SK-MEL-5 (cell line): ENCODE results near the gene RPS19BP1. TPM values are rescaled to one million over a fixed set of nuclear protein-coding genes. Genes with fewer than 3 reads are reported as not detected.
"Not testable (repeated sequence)": the region's sequence is repeated elsewhere in the genome, so short reads cannot be mapped to it uniquely, and the experiment has no call there.

Experiments
- DNase-seq: peaks from one replicate; pipeline ENCODE4 v3.0.0-alpha.2; 2016; ENCODE audit warnings: low read depth, low spot score
- in situ Hi-C: cut with HindIII; loops from 2 replicates; pipeline ENCODE4 v1.10.0; 2016; ENCODE audit warnings: low sequenced_read_pairs, high pct_unique_total_duplicates, low pct_unique_long_range_greater_than_20kb
- total RNA-seq: library from RNA; depleted of rRNA; stranded (reverse); fragments of >200 nt; shearing (Covaris generic); gene quantifications from 2 replicates; pipeline ENCODE4 v1.2.3, GENCODE V29; 2014

RPS19BP1 gene
- total RNA-seq, 1 experiment from 2014 or later, result 176 TPM

DNA sequence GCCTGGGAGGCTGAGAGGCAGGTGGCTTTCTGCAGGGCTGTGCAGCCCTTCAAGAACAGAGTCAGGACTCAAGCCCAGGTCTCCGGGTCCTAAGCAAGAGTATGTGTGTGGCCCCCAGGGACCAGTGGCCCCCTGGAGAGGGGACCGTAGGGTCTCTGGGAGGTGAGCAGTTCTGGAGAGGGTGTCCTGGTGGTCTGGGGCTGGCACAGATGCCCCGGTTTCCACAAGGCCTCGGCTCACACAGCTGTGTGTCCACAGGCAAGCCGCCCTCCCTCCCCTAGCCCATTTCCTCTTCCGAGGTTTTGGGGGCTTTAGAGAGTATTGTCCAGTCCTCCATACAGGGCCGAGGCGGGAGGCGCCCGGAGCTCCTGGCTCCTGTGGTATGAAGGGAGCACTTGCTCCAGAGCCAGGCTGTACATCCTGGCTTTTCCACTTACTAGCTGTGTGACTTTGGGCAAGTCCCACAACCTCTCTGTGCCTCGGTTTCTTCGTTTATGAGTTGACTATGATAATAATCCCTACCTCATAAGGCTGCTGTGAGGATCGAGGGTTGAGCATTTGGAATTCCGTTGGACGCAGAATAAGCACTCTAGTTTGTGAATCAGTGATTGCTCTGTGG is 3.4 kb upstream of the RPS19BP1 start:
- in situ Hi-C loops, result no loop called here
- DNase-seq, result no peak

DNA sequence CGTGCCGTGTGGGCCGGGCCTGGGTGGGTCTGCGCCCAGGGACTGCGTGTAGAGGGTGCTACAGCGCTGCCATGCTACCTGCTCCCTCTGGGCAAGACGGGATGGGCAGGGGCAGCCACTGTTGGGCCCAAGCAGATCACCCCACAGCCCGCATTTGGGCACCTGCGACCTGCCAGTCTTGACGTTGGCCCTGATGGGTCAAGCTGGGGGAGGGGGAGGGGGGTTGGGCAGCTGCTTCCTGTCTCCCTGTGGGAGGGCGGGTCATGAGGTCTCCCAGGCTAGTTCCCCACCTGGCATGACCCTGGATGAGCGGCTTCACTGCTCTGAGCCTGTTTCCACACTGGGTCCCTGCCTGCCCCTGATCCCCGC is 2.8 kb upstream of the RPS19BP1 start:
- no peak for DNase-seq
- in situ Hi-C loops, result no loop called here

DNA sequence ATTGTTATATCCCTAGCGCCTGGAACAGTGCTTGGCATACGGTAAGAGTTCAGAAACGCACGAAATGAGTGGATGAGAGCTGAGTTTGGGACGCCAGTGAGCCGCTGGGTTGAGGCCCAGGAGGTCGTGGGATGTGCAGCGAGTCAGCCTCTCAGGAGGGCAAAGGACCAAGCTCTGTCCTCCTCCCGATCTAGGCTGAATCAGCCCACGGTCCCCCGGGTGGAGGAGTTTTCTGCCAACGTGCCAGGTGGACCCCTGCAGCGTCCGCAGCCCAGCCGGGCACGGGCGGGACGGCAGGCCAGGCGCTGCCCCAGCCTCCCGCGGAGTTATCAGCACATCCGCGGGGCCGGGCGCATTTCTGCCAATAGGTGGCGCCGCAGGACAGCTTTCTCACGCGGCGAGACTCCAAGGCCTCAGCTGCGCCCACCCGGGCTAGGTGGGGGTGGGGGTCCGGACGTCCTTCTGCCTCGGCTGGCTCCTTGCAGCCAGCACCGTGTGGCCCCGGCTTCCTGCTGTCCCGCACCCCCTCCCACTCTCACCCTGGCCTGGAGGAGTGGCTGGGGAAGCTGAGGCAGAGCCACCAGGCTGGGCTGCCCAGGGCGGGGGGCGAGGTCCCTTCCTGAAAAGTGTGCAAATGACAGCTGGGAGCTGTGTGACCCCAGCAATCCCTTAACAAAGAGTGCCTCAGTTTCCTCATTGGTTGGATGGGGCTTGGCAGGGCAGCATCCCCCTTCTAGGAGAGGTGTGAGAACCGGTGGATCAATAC is 2.2 kb upstream of the RPS19BP1 start:
- peak; percentile 75 for DNase-seq
- in situ Hi-C loops, result no loop called here

DNA sequence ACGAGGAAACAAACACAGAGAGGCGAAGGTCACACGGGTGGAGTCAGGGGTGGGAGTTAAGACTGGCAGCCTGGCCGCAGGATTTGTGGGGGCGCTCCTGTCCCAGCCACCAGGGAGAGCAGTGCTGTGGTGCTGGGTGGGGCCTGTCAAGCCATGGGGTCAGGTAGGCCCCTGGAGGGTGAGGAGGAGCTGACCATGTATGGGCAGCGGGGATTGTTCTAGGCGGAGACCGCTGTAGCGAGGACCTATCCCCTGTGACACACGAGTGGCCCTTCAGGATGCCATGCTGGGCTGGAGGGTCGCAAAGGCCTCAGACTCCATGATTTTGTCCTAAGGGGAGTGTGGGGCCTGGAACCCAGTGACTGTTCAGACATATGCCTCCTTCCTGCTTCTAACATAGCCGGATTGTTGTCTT is 1.6 kb upstream of the RPS19BP1 start:
- in situ Hi-C loops, result no loop called here
- no peak for DNase-seq

DNA sequence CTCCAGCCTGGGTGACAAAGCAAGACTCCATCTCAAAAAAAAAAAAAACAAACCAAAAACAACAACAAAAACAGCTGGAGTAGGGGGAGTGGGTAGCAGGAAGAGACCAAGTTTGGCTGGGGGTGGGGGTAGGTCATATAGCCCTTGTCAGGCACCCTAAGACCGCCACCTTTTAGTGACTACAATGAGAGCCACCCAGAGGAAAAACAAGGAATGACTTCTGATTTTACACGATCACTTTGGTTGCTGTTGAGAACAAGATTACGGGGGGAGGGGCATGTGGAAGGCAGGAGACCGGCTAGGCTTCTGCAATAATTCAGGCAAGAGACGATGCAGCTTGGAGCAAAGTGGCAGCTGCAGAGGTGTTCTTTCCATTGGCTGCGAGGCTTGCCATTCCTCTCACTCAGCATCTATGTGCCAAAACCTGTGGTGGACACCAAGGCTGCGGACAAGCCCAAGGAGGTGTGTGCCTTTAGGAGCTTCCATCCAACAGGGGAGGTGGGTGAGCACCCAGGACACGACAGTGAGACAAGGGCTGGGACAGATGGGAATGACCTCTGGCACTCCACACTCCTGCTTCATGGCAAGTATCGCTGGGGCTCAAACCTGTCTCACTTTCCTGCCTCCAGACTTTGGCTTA is 1.7 kb downstream of the RPS19BP1 start:
- peak; percentile 84 for DNase-seq
- in situ Hi-C loops, result no loop called here

DNA sequence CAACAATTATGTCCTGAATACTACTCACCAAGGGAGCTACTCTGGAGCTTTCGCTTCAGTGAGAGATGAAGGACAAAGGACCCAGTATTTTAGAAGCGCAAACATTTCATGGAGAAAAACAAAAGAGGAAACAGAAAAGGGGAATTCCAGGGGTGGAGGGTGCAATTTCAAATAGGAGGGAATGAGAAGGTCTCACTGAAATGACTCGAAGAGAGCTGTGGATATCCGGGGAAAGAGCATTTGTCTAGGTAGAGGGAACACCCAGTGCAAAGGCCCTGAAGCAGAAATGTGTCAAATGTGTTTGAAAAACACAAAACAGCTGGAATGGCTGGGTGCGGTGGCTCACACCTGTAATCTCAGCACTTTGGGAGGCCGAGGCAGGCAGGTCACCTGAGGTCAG is 2.4 kb downstream of the RPS19BP1 start:
- in situ Hi-C loops, result no loop called here
- no peak for DNase-seq

DNA sequence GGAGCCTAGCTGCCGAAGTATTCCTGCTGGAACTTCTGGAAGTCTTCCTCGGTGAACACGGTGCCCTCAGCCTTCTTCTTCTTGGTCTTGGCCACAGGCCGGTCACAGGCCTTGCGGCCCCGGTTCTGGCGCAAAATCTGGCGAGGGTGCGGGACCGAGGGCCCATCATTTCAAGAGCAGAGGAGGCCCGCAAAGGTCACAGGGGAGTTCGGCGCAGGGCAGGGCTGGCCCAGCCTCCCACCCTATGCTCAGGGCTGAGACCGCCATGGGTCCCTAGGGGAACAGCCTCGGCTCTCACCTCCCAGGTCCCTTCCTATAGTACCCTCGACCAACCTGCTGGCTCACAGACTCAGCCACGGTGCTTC is 3.1 kb downstream of the RPS19BP1 start:
- in situ Hi-C loops, result no loop called here
- no peak for DNase-seq

DNA sequence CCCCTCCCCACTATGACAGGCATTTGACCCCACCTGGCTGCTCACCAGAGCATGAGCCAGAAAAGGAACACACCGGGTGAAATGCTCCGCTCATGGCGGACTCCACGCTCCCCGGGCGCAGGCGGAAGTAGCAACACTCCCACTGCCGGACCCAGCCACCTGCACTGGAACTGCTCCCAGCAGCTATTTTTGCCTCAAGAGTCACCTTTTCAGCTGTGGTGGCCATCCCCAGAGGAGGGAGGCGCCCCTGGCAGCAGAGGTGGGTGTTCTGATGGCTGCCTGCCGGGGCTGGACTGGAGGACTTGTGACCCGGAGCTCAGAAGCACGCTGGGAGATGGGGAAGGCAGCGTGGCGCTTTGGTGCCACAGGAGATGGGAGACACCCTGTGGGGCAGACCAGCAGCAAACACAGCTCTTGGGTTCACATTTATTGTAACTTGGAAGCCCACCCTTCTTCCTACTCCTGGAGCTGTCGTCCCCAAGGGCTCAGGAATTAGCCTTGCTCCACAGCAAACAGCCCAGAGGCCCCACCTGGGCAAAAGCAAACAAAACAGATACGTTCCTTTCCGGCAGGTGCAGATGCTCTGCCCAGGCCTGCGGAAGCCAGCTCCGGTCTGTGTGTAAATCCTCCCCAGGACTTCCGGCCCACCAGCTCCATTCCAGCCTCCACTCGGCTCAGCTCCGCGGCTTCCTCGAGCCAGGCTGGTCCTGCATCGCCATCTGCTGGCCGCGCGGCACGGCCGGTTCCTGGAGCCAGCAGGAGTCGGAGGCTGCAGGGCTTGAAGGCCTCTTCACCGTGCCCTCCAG is 3.7 kb downstream of the RPS19BP1 start:
- DNase-seq, result peak; percentile 91
- in situ Hi-C loops, result no loop called here

DNA sequence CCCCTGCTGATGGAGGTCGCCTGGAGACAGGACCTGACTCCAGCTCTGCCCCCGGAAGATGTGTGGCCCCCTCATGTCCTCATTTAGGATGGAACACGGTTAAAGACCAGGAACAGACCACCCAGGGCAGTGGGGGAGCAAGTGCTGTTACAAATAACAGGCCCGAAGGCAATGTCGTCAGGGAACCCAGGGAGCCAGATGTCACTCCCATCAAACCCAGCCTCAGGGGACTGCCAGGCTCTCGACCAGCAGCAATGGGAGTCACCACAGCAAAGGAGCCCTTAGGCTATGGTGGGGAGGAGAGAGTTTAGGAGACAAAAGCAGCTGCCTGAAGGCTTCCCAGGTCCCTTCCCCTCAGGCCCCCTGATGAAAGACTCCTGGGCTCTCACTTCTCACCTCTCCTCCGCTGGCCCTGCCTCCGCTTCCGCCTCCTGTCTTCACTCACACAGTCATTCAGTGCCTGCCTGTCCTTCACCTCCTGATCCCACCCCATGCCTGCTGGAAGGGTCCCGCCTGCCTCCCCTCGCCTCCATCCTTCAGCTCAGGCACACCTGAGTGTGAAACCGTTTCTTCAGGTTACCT is 4.4 kb downstream of the RPS19BP1 start:
- in situ Hi-C loops, result no loop called here
- DNase-seq, result no peak

DNA sequence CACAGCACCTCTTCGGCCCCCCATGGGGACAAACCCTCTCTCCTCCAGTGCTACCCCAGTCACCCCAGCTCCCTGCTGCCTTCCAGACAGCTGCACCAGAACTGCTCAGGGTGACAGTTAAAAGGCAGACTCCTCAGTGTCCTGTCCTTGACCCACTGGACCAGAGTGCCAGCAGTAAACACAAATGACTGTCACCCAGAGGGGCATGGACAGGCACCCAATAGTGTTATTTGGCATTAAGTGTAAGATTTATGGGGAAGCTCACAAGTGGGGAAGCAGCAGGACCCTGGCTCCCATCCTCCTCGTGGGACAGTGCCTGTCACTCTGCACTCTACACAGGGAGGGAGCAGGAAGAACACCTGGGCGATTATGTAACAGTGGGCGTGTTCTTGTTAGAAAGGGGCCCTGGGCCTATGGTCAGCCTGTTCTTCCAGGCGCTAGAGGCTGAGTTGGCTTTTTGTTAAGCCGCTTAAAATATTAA is 5.0 kb downstream of the RPS19BP1 start:
- no peak for DNase-seq
- in situ Hi-C loops, result no loop called here

DNA sequence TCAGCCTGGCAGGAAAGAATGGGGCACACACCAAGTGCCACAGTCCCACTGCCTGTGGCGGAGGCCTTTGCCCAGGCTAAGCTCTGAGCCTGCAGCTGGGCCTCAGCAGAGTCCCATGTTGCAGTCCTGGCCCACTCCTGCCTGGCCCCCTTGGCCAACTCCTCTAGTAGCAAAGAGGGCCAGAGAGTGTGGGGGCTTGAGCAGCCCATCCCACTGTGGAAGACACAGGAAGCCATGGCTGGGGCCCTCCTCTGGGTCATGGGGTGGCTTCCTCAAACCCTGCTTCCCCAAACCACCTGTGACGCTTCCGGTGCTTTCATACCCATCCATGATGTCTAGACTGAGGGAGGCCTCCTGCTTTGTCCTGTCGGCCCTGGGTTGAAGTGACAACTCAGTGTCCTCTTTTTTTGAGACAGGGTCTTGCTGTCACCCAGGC is 5.8 kb downstream of the RPS19BP1 start:
- in situ Hi-C loops, result no loop called here
- DNase-seq, result no peak

DNA sequence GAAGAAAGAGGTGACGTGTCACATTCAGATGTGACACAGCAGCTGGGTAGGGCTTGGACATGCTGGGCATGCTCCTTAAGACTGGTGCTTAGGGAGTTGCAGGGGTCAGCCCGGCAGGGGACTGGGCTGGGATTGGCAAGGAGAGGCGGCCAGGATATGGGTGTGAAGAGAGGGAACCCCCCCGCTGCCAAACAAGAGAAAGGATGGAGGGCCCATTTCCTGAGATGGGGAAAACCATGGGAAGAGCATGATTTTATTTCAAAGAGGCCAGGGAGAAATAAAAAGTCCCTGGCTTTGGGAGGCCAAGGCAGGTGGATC is 6.9 kb downstream of the RPS19BP1 start:
- DNase-seq, result no peak
- in situ Hi-C loops, result no loop called here

DNA sequence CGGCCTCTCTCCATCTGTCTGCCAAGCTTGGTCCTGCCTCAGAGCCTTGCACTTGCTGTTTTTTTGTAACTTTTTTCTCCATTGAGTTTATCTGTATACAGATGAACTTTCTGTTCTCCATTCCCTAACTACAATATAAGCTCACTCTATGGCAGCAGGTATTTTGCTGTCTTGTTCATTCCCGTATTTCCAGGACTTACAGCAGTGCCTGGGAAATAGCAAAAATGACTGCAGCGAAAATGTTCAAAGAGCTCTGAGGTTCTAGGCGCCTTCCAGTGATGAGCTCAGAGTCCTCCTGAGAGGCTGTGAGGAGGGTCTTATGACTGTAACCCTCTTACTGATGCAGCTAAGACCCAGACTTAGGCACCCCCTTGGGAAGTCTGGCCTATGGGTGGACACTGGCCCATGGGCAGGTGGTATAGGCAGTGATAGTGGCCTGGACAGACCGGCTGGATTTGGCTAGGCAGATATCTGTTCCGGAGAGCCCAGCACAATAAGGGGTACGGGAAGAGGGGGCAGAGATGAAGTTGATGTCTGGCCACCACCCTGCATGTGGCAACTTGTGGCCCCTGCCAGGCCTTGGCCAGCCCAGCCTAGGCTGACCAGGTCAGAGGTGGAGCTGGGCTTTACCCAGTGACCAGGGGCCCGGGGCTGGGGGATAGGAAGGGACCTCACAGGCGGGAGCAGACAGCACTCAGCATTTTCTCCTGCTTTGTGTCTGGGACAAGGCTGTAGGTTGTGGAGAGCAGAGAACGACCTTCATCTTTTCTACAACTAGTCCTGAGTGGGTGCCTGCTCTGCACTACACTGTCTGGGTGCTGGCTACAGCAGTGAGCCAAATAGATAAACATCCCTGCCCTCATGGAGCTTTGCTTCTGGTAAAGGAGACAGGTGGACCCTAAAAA is 7.5 kb downstream of the RPS19BP1 start:
- DNase-seq, result no peak
- in situ Hi-C loops, result no loop called here

DNA sequence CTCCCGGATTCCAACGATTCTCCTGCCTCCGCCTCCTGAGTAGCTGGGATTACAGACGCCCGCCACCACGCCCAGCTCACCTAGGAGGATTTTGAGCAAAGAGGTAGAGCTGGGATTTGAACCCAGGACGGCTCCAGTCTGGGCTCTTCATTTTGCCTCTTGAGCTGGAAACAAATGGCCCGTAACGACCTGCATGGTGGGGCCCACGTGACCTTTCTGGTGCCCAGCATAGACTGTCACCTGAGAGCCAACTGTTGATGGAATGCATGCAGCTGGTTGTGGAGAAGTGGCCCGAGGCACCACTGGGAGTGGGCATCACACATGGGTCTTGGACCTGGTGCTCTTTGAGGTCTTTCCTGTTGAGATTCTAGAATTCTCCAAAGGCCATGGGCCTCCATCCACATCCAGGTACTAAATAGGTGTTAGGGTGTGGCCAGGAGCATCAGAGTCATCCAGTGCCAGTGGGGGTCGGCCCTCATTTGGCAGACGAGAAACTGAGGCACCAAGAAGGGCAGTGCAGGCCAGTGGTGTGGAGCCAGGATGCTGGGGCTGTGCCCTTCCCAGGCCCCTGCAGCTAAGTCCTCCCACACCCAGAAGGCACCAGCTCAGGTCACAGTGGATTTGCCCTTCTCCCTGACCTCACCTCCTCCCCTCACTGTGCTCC is 8.3 kb downstream of the RPS19BP1 start:
- in situ Hi-C loops, result no loop called here
- DNase-seq, result no peak

DNA sequence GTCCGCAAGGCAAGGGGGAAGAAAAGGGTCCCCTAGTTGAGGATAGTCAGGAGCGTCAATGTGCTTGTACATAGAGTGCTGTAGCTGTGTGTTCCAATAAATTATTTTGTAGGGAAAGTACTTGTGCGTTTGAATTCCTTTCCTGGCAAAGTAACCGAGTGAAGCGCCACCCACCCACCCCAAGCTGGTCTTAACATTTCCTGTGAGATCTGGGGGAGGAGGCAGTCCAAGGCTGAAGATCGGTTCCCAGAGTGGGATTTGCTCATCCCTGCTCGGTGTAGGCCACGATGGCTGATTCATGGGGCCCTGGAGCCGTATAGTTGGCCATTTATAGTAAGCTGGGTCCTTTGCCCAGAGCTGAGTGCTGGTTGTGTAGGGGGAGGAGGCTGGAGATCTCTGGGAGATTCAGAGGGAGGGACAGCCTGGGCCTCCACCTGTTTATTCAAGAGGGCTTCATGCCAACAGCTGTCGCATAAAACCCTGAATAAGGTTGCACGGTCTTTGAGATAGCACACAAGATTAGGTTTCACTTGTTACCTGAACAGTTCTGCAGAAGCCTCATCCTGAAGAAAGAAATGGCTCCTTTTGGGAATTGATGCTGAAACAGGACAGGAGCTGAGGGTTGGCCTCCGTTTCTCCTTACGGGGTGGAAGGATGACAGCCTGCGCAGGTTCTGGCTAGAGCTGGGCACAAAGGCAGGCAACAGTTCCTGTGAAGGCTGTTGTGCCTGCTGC is 9.8 kb downstream of the RPS19BP1 start:
- DNase-seq, result no peak
- in situ Hi-C loops, result no loop called here

DNA sequence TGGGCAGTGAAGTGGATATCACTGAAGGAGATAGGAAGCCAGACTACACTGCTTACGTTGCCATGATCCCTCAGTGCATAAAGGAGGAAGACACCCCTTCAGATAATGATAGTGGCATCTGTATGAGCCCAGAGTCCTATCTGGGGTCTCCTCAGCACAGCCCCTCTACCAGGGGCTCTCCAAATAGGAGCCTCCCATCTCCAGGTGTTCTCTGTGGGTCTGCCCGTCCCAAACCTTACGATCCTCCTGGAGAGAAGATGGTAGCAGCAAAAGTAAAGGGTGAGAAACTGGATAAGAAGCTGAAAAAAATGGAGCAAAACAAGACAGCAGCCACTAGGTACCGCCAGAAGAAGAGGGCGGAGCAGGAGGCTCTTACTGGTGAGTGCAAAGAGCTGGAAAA is 10.5 kb downstream of the RPS19BP1 start:
- DNase-seq, in situ Hi-C loops: not testable (repeated sequence)
